CD4-positive, alpha-beta T cell treated with Interleukin-15 for 4 hours (primary cell): ENCODE data around the gene CXCL3.

Source experiments
- DNase-seq: peaks from one replicate; pipeline ENCODE4 v3.0.0-alpha.2; 2020; ENCODE audit warnings: low spot score

The CXCL3 gene

DNA sequence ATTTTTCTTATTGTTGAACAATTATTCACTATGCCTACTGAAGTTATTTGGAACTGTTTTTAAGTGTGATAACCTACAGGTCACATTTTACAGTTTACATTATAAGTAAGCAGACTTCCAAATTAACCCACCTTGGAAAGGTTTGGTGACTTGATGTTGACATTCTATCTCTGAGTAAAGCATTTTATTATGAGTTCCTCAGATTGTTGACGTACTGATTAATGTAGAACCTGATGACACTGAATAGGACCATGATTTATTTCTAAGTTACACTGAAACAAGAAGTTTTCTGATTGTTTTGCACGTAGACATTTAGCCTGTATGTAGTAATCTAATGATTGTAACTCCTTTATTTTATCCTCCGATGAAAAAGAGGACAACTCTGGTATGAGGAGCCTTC, 17.0 kb upstream of the CXCL3 start:
- no peak for DNase-seq

DNA sequence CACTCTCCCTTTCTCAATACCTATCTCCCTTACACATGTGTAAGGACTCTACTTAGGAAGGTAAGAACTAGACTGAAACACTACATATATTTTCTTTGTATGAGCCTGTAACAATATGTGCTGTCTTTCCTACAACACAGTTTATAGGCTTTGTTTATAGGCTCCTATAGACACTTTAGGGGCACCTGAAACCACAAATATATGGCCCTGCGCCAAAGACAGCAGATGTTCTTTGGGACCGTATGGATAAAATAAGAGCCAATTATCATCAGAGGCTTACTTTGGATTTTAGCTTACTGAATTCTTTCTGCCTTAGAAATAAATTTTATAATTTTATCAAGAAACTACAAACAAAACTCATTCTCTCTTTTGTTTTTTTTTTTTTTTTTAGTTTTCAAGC, 16.6 kb upstream of the CXCL3 start:
- no peak for DNase-seq

DNA sequence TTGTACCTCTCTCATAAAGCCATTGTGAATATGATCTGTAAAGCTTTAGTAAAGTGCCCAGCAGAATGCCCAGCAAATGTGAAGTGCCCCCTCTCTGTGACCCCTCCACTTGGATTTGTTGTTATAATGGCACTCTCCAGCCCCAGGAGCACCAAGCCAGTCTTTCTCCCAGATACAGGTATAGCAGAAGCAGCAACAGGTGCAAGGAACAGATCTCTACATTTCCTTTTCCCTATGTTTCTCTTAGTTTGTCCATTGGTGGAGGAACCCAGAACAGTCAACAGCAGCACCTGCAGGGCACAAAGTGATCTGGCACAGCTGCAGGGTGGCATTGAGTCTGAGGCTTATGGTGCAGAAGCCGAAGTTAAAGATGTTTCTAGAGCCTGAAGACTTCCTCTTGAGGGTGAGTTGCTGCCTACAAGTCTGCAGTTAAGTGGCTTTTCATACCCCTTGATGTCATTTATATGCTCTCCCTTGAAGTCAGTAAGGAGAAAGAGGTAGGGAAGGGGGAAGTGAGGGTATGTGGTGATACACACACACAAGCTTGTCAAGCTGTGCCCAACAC, 16.1 kb upstream of the CXCL3 start:
- DNase-seq = no peak

DNA sequence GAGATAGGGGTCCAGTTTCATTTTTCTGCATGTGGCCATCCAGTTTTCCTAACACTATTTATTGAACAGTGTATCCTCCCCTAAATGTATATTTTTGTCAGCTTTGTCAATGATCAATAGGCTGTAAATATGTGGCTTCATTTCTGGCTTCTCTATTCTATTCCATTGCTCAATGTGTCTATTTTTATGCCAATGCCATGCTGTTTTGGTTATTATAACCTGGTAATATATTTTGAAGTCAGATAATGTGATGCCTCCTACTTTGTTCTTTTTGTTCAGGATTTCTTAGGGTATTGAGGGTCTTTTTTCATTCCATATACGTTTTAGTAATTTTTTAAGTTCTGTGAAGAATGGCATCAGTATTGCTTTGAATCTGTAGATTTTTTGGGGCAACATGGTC, 8.7 kb upstream of the CXCL3 start:
- no peak for DNase-seq

DNA sequence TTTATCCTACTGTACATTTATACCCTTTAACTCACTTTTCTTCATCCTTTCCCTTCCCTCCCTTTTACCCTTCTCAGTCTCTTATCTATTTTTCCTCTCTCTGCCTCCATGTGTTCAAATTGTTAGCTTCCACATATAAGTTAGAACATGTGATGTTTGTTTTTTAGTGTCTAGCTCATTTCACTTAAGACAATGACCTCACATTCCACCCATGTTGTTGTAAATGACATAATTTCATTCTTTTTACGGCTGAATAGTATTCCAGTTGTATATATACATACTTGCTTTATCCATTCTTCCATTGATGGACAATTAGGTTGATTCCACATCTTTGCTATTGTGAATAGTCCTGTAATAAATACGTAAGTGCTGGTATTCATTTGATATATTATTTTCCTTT, 7.3 kb upstream of the CXCL3 start:
- no peak for DNase-seq

DNA sequence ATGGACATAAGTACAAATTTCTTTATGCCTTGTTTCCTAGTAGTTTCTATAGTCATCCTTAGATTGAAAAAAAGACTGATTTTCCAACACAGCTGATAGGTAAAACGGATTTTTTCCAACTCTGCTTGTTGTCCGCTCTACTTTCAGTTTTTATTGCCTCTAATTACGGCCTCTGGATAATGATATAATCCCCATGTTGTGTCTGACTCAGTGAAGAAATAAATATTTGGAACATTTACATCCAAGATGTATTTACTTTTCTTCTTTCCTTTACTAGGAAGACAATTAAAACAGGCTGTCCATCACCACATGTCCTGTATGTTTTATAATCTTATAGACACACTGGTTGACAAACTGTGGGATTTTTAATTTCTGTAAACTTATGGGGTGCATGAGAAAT, 6.8 kb upstream of the CXCL3 start:
- DNase-seq = no peak

DNA sequence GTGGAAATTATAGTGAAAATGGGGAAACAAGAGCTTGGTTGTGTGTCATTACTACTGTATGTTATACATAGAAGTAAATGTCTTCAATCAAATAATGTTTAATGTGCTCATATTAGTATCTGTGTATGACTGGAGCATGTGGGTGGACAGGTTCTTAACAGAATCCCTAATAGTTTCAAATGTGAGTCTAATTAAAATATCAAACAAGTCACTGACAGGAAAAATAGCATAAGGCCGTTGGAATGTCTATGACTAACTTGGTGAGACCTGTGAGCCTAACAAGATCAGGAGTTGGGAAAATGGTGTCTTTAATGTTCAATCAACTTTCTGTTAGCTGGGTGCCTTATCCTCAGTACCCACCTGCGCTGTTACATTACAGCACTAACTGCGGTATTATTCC, 6.2 kb upstream of the CXCL3 start:
- no peak for DNase-seq

DNA sequence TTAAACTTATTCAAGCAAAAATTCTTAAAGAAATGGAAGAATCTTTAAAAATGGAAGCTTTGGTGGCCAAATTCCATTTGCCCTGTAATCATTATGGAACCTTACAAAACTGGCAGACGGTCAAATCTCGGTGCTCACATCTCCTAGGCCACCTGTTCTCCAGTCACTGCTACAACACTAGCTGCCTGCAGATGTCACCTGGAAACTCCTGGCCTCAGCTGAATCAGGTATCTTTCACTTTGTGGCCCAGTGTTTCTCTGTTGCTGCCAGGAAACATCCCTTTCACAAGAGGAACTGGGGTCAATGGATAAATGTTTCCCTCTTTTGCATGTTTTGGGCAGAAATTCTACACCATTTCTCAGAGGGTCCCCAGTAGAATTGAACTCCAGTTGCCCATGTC, 4.2 kb upstream of the CXCL3 start:
- no peak for DNase-seq

DNA sequence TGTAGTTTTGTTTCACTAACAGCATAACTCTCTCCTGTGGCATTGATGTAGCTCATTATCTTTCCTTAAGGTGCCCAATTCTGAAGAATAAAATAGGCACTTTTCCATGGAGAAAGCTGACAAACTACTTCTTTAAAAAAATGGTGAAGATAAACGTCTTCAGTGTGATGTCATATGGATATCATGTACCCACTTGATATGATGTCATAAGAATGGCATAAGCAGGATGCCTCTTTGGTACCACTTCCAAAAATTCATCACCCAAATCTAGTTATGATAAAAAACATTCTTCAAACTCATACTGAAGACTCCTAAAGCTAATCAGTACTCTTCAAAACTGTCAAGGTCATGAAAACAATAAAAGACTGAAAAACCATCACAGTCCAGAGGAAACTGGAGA, 2.9 kb upstream of the CXCL3 start:
- no peak for DNase-seq

DNA sequence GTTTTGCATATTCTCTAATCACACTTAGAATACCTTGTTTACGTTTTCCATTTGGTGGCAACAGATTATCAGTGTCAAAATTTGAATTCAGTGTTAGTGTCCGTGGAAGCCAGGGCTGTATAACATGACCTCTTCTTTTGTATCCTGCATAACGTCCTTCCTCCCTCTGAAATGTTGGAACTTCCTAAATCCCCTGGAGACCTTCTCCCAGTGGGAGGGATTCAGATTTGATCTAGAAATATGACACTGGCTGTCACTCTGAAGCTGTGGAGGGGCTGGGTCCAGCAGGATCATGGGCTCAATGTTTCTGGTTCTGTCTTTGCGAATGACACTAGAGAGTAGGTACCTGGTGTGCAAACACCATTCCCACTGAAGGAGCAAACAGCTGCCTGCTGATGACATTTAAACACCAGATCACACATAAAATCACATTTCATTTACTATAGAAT, 850 bp upstream of the CXCL3 start:
- no peak for DNase-seq

DNA sequence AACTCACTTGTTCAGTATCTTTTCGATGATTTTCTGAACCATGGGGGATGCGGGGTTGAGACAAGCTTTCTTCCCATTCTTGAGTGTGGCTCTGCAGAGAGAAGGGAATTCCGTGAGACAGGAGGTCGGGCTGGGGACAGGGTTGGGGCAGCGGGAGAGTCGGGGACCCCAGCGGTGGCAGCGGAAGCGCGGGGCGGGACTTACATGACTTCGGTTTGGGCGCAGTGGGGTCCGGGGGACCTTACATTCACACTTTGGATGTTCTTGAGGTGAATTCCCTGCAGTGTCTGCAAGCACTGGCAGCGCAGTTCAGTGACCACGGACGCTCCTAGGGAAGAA, 434 bp downstream of the CXCL3 start:
- no peak for DNase-seq

DNA sequence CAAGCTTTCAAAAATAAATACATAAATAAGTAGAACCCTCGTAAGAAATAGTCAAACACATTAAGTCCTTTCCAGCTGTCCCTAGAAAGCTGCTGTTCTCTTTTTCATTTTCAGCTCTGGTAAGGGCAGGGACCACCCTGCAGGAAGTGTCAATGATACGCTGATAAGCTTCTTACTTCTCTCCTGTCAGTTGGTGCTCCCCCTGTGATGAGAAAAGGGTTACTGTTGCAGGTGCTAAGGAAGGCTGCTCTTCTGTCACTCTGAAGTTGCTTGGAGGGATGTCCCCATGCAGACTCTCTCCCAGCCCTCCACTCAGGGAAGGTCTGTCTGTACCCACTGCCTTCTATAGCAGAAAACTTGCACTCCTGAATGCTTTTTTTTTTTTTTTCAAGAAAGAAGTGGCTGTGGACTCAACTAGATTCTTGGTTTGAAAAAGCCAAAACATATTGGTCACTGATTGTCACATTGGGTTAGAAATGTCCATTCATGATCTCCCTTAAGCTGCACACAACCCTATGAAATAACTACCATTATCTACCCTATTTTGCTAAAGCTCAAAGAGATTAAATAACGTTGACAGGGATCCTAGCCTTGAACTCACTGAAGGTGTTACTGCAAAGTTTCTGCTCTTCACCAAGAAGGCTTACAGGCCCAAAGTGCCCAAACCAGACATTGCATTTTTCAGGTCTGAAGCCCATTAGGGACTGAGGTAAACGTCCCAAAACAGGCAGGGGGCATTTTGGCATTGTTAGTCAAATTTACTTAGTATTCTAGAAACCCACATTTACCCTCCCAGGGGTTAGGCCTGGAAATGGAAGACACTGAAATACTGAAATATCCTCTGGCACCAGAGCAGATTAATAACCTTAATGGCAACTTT, 1.2 kb downstream of the CXCL3 start:
- no peak for DNase-seq

DNA sequence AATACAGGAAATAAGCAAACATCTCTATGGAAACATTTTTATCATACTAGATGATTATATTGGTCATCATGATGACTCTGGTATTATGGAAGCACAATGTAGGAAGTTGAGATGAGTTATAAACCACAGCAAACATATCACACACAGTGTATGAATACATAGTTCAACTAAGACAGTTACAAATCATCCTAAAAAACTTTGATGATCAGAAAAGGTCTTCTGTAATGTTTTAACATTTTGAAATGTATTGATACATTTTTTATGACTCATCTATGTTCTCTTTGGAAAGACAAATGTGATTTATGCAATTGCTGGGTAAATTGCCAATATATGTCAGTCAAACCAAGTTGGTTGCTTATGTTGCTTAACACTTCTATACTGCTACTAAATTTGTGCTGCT, 4.8 kb downstream of the CXCL3 start:
- no peak for DNase-seq

DNA sequence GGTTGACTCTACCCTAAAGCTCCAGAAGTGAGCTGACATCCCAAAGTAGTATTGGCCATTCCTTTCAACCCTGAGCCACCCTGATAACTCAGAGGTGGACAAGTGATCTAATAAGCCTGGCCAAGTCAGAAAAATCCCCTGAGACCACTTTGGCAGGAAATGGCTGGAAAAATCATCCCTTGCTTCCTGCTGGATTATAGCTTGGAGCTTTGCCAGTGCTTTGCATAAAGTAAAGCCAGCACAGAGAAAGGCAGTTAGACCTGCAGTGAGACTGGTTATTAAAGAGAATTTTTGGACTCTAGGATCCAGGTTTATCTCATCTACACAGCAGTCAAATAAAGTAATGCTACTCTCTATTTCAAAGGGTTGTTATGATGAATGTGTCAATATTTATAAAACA, 6.4 kb downstream of the CXCL3 start:
- no peak for DNase-seq

DNA sequence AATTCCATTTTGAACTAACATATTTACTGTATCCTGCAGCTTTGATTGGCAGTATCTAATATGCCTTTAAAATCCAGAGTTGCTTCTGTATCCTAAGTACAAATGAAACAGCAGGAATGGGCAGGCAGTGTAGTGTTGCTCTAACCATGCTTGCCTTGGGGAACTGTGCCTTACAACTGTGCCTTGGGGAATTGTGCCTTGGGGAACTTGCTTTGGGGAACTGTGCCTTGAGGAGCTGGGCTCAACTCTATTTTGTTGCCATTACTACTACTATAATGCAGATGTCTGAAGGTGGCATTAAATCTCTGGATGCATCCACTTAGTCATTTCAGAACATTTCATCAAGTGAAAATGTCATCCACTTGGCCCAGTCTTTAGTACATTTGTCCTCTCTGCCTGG, 6.9 kb downstream of the CXCL3 start:
- DNase-seq = no peak

DNA sequence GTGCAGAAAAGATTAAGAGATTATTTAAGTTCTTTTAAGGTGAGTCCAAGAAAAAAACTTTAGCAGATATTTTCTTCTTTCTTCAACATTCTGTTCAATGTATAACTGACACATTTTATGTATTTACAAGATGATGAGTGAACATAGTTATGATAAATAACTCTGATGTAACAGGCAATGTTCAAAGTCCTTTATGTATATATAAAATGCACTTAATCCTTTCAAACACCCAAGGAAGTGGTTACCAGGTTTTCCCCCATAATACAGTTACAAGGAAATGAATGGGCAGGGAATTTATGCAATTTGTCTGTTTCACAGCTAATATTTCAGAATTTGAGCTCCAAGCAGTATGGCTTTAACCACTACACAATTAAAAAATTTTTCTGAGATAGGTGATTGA, 8.2 kb downstream of the CXCL3 start:
- DNase-seq = no peak

DNA sequence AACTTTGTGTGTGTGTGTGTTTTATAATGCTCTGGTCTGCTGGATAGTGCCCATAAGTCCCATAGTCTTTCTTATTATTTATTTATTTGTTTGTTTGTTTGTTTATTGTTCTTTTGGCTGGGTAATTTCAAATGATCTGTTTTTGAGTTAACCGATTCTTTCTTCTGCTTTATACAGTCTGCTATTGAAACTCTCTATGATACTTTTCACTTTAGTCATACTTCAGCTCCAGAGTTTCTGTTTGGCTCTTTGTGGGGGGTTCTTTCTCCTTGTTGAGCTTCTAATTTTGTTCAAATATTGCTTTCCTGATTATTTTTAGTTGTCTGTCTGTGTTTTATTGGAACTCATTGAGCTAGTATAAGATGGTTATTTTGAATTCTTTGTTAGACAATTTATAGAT, 10.0 kb downstream of the CXCL3 start:
- no peak for DNase-seq

DNA sequence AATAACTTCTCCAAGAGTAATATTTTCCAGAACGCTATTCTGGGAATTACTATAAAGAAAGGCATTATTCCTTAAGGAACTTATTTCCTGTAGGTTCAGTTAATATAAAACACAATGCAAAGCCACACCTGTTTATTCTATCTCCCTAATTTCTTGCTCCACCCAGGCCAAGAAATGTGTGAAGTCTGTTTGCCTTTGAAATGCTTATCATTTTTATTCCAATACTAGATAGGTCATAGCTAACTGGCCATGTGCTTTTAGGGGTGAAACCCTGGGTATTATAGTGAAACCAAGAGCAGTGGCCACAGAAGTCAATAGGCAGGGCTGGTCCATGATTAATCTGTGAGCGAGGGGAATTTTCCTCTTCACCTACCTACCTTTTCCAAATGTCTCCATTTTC, 14.8 kb downstream of the CXCL3 start:
- no peak for DNase-seq

DNA sequence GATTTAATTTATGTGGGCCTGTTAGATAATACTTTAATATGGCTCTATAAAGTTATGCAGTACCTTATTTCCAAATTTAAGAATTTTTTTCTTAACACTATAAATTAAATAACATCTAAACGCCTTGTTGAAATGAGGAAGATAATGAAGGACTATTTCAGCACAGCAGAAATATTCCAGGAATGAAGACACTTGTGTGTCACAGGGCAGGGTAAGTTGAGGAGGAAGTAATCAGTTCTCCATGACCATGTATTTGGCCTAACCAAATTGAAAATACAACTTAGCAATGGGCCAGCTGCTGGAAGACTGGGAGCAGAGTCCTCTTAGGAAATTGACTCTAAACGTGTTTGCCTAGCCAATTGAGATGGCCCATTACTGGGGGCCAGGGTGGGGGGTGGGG, 16.9 kb downstream of the CXCL3 start:
- DNase-seq = no peak

DNA sequence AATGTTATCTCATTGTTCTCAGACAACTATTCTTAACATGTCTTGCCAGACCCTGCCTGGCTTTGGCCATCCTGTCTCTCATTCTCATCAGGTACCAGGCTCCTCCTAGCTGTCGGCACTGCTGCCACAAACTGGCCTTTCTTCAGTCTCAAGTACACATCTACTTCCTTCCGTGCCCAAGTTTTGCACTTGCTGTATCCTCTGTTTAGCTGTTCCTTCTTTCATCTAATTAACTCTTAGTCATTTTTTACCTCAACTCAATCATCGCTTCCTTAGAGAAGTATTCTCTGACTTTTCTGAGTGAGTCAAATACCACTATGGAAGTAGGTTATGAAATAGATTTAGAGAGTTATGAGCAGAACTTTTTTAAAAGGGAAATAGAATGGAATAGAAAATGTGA, 19.7 kb downstream of the CXCL3 start:
- DNase-seq = no peak

DNA sequence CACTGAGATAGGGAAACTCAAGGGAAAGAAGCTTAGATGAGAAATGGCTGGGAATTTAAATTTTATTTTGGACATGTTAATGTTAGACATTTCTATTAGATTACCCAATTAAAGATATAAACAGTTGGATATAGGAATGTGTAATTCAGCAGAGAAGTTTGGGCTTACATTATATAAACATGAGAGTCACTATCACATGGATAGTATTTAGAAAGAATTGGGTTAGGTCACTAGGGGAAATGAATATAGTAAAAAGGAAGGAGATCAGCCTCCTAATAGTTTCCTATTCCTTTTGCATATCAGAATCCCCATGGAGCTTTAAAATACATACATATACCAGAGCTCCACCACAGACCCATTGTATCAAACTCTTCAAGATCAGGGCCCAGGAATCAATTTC, 20.4 kb downstream of the CXCL3 start:
- no peak for DNase-seq

DNA sequence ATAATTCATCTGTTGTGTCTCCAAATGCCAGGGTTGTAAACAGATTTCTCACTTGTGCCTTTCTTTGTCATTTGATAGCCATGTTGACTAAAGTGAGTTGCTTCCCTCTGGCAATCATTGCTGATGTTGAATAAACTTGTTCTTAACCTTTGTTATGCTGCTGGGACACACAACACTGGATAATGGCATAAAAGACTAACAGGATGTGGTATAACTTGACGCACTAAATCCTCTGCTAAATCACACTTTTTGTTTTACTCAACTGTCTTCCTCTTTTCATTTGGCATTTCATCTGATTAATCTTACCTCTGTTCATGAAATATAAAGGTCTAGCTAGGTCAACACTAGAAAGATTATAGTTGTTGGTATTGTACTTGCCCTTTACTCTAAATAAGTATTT, 22.4 kb downstream of the CXCL3 start:
- DNase-seq = no peak

DNA sequence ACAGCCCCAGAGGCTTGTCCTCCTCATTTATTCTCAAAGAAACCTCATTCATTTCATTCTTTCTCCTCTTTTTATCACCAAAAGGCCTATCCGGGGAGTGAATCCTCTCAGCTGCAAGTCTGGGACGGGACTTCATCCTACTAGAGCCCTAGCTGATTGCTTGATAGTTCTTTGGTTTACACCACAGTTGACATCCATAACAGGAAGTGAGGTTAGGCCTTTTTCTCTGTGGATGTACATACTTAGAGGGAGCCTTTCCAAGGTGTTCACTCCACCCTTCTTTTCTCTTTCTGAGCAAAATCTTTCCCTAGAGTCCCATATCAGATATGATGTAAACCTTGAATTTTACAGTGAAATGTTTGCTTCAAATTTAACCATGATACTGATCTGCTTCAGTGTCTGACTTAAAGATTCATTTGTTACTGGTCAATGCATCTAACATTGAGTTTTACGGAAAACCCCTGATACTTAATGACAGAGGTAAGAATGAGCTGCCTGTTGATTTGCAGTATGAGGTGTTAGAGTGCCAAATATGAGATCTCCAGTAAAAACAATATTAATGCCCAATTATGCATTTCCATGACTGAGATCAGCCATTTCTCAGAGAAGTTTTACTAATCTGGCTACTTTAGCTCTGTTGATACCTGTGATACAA, 23.2 kb downstream of the CXCL3 start:
- DNase-seq = no peak

DNA sequence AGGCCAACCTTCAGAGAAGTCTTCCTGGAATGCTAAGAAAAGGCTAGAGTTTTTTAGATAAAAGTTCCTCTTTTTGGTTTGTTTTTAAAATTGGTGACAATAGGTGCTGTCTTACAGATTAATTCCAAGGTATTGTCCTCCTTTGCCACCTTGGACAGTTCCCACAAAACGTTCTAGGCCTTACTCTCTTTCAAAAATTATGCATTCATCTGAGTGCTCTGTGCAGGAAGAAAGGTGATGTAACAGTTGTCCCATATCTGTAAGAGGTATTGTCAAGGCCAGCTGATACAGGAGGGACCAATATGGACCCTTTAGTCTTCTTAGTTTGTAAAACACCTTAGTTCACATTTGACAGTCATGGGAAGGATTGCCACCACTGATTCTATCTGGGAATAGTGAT, 24.2 kb downstream of the CXCL3 start:
- no peak for DNase-seq
